ENCODE measurements around the gene RIT2.

The RIT2 gene

DNA sequence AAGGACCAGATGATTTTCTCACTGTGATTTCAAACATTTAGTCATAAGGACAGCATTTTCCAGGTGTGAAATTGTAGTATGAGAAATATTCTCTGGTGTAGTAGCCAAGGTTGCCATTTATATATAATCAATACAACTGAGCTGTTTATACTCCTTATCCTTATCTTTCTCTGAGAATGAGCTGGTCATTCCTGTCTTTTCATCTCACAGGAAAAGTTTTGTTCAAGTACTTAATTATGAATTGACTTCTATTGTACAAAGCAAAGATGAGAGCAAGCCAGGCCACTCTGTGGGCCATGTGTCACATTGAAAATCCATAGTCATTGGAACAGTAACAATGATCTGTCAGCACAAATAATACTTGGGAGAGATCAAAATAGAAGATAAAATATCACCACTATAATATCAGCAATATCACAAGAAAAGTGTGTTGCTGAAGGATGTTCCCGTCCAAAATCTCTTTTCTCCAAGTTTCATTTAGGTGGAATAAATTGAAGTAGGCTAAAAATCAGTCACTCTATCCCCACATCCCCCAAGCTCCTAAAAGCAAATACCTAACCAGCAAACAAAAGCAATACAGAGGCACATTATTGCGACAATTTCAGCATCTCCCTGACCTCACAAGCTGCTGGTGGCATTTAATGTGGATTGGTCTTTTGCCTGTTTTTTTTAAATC, 2.1 kb downstream of the RIT2 start:
- Mint-ChIP-seq H3K4me3 (no peak overlapping the region), H3K27ac (no peak overlapping the region), H3K4me1 (peaks cover 12% of the 10 kb centered on the region), H3K27me3 (ENCODE audit: low read depth, poor library complexity) (peaks cover 3% of the 10 kb centered on the region), H3K9me3 (no peaks in the 10 kb centered on the region), H3K36me3 (ENCODE audit: low read depth) (no peaks in the 10 kb centered on the region)
- TF ChIP-seq, protein P1, sequence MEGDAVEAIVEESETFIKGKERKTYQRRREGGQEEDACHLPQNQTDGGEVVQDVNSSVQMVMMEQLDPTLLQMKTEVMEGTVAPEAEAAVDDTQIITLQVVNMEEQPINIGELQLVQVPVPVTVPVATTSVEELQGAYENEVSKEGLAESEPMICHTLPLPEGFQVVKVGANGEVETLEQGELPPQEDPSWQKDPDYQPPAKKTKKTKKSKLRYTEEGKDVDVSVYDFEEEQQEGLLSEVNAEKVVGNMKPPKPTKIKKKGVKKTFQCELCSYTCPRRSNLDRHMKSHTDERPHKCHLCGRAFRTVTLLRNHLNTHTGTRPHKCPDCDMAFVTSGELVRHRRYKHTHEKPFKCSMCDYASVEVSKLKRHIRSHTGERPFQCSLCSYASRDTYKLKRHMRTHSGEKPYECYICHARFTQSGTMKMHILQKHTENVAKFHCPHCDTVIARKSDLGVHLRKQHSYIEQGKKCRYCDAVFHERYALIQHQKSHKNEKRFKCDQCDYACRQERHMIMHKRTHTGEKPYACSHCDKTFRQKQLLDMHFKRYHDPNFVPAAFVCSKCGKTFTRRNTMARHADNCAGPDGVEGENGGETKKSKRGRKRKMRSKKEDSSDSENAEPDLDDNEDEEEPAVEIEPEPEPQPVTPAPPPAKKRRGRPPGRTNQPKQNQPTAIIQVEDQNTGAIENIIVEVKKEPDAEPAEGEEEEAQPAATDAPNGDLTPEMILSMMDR (IDR thresholded peaks at IDR 0.05): no peak
- DNase-seq: no peak

DNA sequence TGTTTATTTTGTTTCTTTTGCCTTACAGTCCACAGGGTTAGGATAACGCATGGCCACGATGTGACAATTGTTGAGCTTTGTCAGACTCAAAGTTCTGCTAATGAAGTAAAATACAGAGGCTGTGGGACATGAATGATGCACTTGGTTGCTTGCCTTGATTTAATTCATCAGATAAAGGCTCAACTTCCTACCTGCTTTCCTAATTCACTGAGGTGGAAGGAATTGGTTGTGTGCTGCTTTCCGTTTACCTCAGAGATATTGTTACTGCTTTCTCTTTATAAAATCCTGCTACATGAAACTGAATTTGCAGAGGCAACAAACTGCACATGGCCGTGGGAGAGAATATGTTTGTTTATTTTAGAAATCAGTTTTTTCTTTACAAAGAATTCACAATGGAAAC, 6.6 kb downstream of the RIT2 start:
- Mint-ChIP-seq H3K4me3 (no peak overlapping the region), H3K27me3 (ENCODE audit: low read depth, poor library complexity) (no peaks in the 10 kb centered on the region), H3K4me1 (peaks cover 15% of the 10 kb centered on the region), H3K9me3 (no peaks in the 10 kb centered on the region), H3K36me3 (ENCODE audit: low read depth) (no peaks in the 10 kb centered on the region), H3K27ac (no peak overlapping the region)
- TF ChIP-seq, protein P1 (IDR thresholded peaks at IDR 0.05): no peak
- DNase-seq: no peak

DNA sequence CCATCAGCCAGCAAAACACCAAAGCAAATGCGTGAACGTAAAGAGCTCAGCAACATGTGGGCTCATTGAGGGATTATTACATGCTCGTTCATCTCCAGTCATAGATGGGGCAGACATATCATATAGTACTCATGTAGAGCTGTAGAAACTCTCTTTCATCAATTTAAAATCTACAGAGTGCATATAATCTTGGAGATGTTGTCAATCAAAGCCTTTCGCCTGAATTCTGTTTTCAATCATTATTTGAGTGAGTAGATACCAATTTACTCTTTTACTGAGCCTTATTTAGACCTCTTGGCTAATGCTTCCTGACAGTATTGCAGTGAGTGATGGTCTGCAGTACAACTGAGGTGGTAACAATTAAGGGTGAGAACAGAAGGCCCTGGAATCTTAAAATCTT, 7.0 kb downstream of the RIT2 start:
- TF ChIP-seq, protein P1 (IDR thresholded peaks at IDR 0.05): no peak
- DNase-seq: no peak
- Mint-ChIP-seq H3K27ac (no peak overlapping the region), H3K4me3 (no peak overlapping the region), H3K27me3 (ENCODE audit: low read depth, poor library complexity) (no peaks in the 10 kb centered on the region), H3K9me3 (no peaks in the 10 kb centered on the region), H3K4me1 (peaks cover 15% of the 10 kb centered on the region), H3K36me3 (ENCODE audit: low read depth) (no peaks in the 10 kb centered on the region)

DNA sequence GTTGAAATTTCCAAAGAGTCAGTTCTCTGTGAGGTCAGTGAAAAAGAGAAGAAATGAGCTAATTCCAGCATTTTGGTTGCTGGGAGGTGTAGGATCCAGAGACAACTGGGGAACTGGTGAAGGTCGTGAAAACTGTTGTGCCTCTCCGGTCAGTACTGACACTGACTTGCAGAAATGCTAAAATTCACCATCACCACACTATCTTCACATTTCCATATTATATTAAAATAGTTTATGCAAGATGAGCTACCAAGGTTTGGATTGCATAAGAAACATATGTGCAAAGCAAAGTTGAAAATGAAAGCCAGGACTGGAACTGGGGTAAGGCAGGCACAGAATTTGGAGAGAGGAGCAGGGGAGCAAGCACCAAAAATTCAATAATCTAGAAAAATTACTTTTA, 21.8 kb downstream of the RIT2 start:
- no peak for DNase-seq
- Mint-ChIP-seq H3K9me3 (no peaks in the 10 kb centered on the region), H3K27me3 (ENCODE audit: low read depth, poor library complexity) (no peaks in the 10 kb centered on the region), H3K4me1 (no peaks in the 10 kb centered on the region), H3K4me3 (no peak overlapping the region), H3K36me3 (ENCODE audit: low read depth) (no peaks in the 10 kb centered on the region), H3K27ac (no peak overlapping the region)
- TF ChIP-seq, protein P1 (IDR thresholded peaks at IDR 0.05): no peak

DNA sequence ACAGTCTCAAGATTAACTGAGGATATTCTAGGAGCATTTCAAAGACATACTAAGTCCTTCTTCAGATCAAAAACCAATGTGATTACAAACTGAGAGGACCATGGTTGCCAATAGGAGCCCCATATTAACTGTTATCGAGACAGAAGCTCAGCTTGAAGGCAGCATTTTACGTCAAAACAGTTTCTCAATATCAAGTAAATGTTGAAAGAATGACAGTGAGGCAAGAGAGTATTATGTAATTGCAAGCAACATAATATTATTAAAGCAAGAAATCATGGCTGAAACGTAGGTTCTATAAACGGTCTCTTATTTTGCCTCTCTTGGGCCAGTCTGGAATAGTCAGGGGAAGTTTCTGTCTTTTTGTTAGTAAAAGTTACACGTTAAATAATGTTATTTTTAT, 22.9 kb downstream of the RIT2 start:
- no peak overlapping the region for H3K4me3 Mint-ChIP-seq

DNA sequence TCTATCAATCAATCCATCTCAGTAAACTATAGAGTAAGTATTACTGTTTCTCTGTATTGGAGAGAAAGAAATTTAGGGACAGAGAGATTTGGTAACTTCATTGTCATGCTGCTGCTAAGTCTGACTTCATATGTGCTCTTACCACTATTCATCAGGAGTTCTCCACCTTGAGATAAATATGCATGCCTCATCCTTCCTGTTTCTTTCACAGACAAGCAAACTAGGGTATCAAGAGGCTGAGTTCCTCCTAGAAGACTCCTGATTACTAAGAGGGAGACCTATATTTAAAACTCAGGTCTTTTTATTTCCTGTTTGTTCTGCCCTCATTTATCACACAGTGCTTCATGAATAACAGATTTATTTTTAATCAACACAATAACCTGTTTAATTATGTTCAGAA, 34.1 kb downstream of the RIT2 start:
- Mint-ChIP-seq H3K9me3 (no peaks in the 10 kb centered on the region), H3K27me3 (ENCODE audit: low read depth, poor library complexity) (no peaks in the 10 kb centered on the region), H3K36me3 (ENCODE audit: low read depth) (no peaks in the 10 kb centered on the region), H3K27ac (no peak overlapping the region), H3K4me1 (no peaks in the 10 kb centered on the region), H3K4me3 (no peak overlapping the region)
- TF ChIP-seq, protein P1 (IDR thresholded peaks at IDR 0.05): no peak
- no peak for DNase-seq

More for the DNA sequence above, 22.9 kb downstream of the RIT2 start:
- no peaks in the 10 kb centered on the region for H3K9me3 Mint-ChIP-seq
- no peak for DNase-seq
- no peaks in the 10 kb centered on the region for H3K36me3 Mint-ChIP-seq (ENCODE audit: low read depth)
- H3K27ac Mint-ChIP-seq: no peak overlapping the region
- H3K4me1 Mint-ChIP-seq: no peaks in the 10 kb centered on the region
- TF ChIP-seq, protein P1 (IDR thresholded peaks at IDR 0.05): no peak
- no peaks in the 10 kb centered on the region for H3K27me3 Mint-ChIP-seq (ENCODE audit: low read depth, poor library complexity)

All from nephron progenitor cell (in vitro differentiated cells).